Endothelial cell of umbilical vein (primary cell): ENCODE data around the gene VSNL1. TPM values are rescaled to one million over a fixed set of nuclear protein-coding genes. Genes with fewer than 3 reads are reported as not detected.

ENCODE experiments used
- BruUV-seq: library from RNA; stranded (reverse); fragments of 400-500 nt; replicated peaks from 2 replicates; lab custom pipeline; 2021; lab: Mats Ljungman, UMichigan
- CTCF ChIA-PET: fragments of 300-600, 350-600 bp; sonication (Branson Sonifier 250); formaldehyde crosslinking; loops from one replicate; lab custom pipeline; 2021; ENCODE audit warnings: antibody characterized with exemption, inconsistent platforms; lab: Charles Lee
- POLR2A ChIA-PET: fragments of 300-600, 350-600 bp; sonication (Branson Sonifier 250); formaldehyde crosslinking; loops from one replicate; lab custom pipeline; 2021; ENCODE audit warnings: antibody characterized with exemption, inconsistent platforms; lab: Charles Lee
- DNase-seq: peaks from one replicate; pipeline ENCODE4 v3.0.0-alpha.2; 2011; ENCODE audit warnings: low read depth, low spot score
- FAIRE-seq: peaks from 2 replicates; lab custom pipeline; 2011; peaks lifted over from hg19 to GRCh38; lab: Jason Lieb, UNC
- H2AFZ ChIP-seq: 2 replicates; pipeline ENCODE4 v1.6.0; 2012; ENCODE audit warnings: low read depth, low read length, control low read depth, inconsistent platforms
- H3K27ac ChIP-seq: 2 replicates; pipeline ENCODE4 v1.5.1; 2011; ENCODE audit warnings: low read depth, mild to moderate bottlenecking, control low read depth, low read length, moderate library complexity; ENCODE audit not compliant: insufficient read depth
- H3K27me3 ChIP-seq, 2 experiments: 2 replicates each; pipeline versions ENCODE4 v1.6.0 to v1.6.1; 2011; ENCODE audit warnings: low read length in 2 of 2, mixed read lengths in 1 of 2; ENCODE audit not compliant: control insufficient read depth in 2 of 2, insufficient read depth in 2 of 2
- H3K36me3 ChIP-seq, 2 experiments: 2 replicates in 1 of 2; 3 replicates in 1 of 2; pipeline ENCODE4 v1.5.1; 2011; ENCODE audit warnings: low read length in 2 of 2, mild to moderate bottlenecking in 1 of 2, moderate library complexity in 1 of 2; ENCODE audit not compliant: control insufficient read depth in 2 of 2, insufficient read depth in 2 of 2; ENCODE audit errors: extremely low read depth in 1 of 2
- H3K4me1 ChIP-seq: 3 replicates; pipeline ENCODE4 v1.5.1; 2011; ENCODE audit warnings: mild to moderate bottlenecking, low read length; ENCODE audit not compliant: control insufficient read depth, insufficient read depth; ENCODE audit errors: extremely low read depth
- H3K4me2 ChIP-seq: 2 replicates; pipeline ENCODE4 v1.6.1; 2011; ENCODE audit warnings: low read length, control low read depth, mixed read lengths; ENCODE audit not compliant: insufficient read depth
- H3K4me3 ChIP-seq, 3 experiments: fragments of 200-600 bp in 1 of 3; sonication (generic), shearing (Covaris generic) in 1 of 3; replicated peaks in 1 of 3; 2 replicates each; pipeline ENCODE4 v1.5.1; 2011 to 2016; ENCODE audit warnings: control low read depth in 3 of 3, low read length in 3 of 3, mild to moderate bottlenecking in 2 of 3, inconsistent platforms in 1 of 3, low read depth in 1 of 3, moderate library complexity in 1 of 3; ENCODE audit not compliant: insufficient read depth in 1 of 3
- H3K79me2 ChIP-seq: 2 replicates; pipeline ENCODE4 v1.6.0; 2012; ENCODE audit warnings: low read length, inconsistent platforms; ENCODE audit not compliant: control insufficient read depth, insufficient read depth
- H3K9ac ChIP-seq: replicated peaks from 2 replicates; pipeline ENCODE3; 2011; ENCODE audit warnings: low read length, control low read depth; ENCODE audit not compliant: insufficient read depth; ENCODE audit errors: extremely low read depth
- H3K9me1 ChIP-seq: replicated peaks from 3 replicates; pipeline ENCODE4 v1.6.0; 2011; ENCODE audit warnings: mild to moderate bottlenecking, low read length; ENCODE audit not compliant: control insufficient read depth, insufficient read depth; ENCODE audit errors: extremely low read depth
- H3K9me3 ChIP-seq: replicated peaks from 2 replicates; pipeline ENCODE4 v1.5.1; 2012; ENCODE audit warnings: low read length, inconsistent platforms; ENCODE audit not compliant: control insufficient read depth, insufficient read depth
- H4K20me1 ChIP-seq: replicated peaks from 2 replicates; pipeline ENCODE3; 2011; ENCODE audit warnings: mild to moderate bottlenecking, low read length; ENCODE audit not compliant: control insufficient read depth, insufficient read depth; ENCODE audit errors: extremely low read depth
- EZH2 ChIP-seq: IDR thresholded peaks from 2 replicates; pipeline ENCODE4 v1.6.1; 2012; ENCODE audit warnings: borderline replicate concordance, low read depth, mild to moderate bottlenecking, moderate library complexity, low read length, inconsistent platforms; ENCODE audit not compliant: severe bottlenecking
- FOS ChIP-seq: IDR thresholded peaks from 2 replicates; pipeline ENCODE4 v1.6.1; 2011; ENCODE audit warnings: mild to moderate bottlenecking, low read length, moderate library complexity, borderline replicate concordance; ENCODE audit not compliant: insufficient read depth
- GATA2 ChIP-seq: IDR thresholded peaks from 2 replicates; pipeline ENCODE4 v1.7.0; 2011; ENCODE audit warnings: low read depth, mild to moderate bottlenecking, moderate library complexity, mixed read lengths, low read length; ENCODE audit not compliant: insufficient read length, insufficient read depth
- JUN ChIP-seq: IDR thresholded peaks from 2 replicates; pipeline ENCODE4 v1.6.1; 2011; ENCODE audit warnings: borderline replicate concordance, low read depth; ENCODE audit not compliant: insufficient read length, insufficient read depth
- MYC ChIP-seq: IDR thresholded peaks from one replicate; pipeline ENCODE4 v1.6.1; 2011; ENCODE audit warnings: mild to moderate bottlenecking, low read depth, low read length
- POLR2A ChIP-seq: IDR thresholded peaks from 2 replicates; pipeline ENCODE4 v1.6.1; 2012; ENCODE audit warnings: low read depth, mild to moderate bottlenecking, control low read depth, low read length
- POLR2AphosphoS5 ChIP-seq: IDR thresholded peaks from 2 replicates; pipeline ENCODE4 v1.6.1; 2012; ENCODE audit warnings: low read depth, mild to moderate bottlenecking, control low read depth, low read length, moderate library complexity; ENCODE audit not compliant: insufficient read depth
- dilution Hi-C: fragments of 300-500 bp; cut with MboI; formaldehyde crosslinking; loops from one replicate; pipeline ENCODE4 v1.15.0; 2019; ENCODE audit warnings: low sequenced_read_pairs; ENCODE audit not compliant: extremely low pct_ligation_motif_present
- intact Hi-C: fragments of 100-400 bp; cut with micrococcal nuclease; formaldehyde crosslinking; loops from one replicate; pipeline ENCODE4 v1.10.0; 2022
- polyA plus RNA-seq, 4 experiments: library from polyadenylated mRNA; depleted of rRNA in 3 of 4; stranded (reverse) in 3 of 4; unstranded in 1 of 4; fragments of >200 nt; gene quantifications; 2 replicates each; pipeline versions ENCODE4 v1.2.1 to v1.2.3, GENCODE V29; 2011 to 2012; ENCODE audit warnings: missing spikeins in 1 of 4
- total RNA-seq: library from RNA; stranded (reverse); gene quantifications from 2 replicates; pipeline ENCODE4 v1.2.3, GENCODE V29; 2021
- TF ChIP-seq, protein P1 (sequence below), 2 donors: IDR thresholded peaks; 1 replicate in 1 of 2; 2 replicates in 1 of 2; pipeline ENCODE4 v1.5.1; 2011; ENCODE audit warnings: low read length in 2 of 2, mild to moderate bottlenecking in 2 of 2, moderate library complexity in 2 of 2, control low read depth in 1 of 2, inconsistent platforms in 1 of 2, low read depth in 1 of 2; ENCODE audit not compliant: insufficient read depth in 1 of 2; ENCODE audit errors: extremely low read depth in 1 of 2
- TF ChIP-seq, protein P2 (sequence below): IDR thresholded peaks from 2 replicates; pipeline ENCODE4 v1.6.1; 2011; ENCODE audit not compliant: insufficient read depth, insufficient read length

VSNL1 gene
- total and polyA plus RNA-seq, 2 donors (not counting 3 experiments of a cell fraction or from before 2014, with no cell fraction given): not detected

DNA sequence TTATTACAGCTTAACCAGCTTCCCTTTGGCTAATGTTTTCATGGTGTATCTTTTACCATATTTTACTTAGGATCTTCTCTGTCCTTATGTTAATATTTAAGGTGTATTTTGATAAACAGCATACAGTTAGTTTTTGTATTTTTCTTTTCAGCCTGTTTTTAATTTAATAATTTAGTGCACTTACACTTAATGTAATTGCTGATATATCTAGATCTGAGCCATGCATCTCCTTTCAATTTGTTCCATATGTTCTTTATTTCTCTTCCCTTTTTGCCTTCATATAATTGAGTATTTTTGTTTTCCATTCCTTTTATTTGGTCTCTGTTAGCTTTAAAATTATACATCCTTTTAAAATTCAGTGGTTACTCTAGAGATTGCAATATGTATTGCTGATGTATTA is 134.3 kb downstream of the VSNL1 start:
- DNase-seq: no peak
- ChIA-PET POLR2A (no interaction called here), CTCF (interaction anchor here (0.7 to 8.4 kb wide), 4 partner anchors 8 to 85 kb away, joined by 3 to 296 read pairs (median 4); no protein-coding TSS in a partner anchor)
- no peak for TF ChIP-seq FOS
- TF ChIP-seq POLR2A: no peak
- TF ChIP-seq, protein P1, sequence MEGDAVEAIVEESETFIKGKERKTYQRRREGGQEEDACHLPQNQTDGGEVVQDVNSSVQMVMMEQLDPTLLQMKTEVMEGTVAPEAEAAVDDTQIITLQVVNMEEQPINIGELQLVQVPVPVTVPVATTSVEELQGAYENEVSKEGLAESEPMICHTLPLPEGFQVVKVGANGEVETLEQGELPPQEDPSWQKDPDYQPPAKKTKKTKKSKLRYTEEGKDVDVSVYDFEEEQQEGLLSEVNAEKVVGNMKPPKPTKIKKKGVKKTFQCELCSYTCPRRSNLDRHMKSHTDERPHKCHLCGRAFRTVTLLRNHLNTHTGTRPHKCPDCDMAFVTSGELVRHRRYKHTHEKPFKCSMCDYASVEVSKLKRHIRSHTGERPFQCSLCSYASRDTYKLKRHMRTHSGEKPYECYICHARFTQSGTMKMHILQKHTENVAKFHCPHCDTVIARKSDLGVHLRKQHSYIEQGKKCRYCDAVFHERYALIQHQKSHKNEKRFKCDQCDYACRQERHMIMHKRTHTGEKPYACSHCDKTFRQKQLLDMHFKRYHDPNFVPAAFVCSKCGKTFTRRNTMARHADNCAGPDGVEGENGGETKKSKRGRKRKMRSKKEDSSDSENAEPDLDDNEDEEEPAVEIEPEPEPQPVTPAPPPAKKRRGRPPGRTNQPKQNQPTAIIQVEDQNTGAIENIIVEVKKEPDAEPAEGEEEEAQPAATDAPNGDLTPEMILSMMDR (IDR thresholded peaks at IDR 0.05; ENCODE audit: extremely low read depth in 1 of 2, insufficient read depth in 1 of 2, low read depth in 1 of 2, low read length in 2 of 2): no peak
- TF ChIP-seq, protein P2, sequence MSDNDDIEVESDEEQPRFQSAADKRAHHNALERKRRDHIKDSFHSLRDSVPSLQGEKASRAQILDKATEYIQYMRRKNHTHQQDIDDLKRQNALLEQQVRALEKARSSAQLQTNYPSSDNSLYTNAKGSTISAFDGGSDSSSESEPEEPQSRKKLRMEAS: no peak
- no peak for TF ChIP-seq GATA2
- no peak for TF ChIP-seq POLR2AphosphoS5
- TF ChIP-seq JUN: no peak
- TF ChIP-seq MYC: no peak
- TF ChIP-seq EZH2: no peak
- Histone ChIP-seq H3K4me2 (no peak overlapping the region), H3K9ac (no peak overlapping the region), H4K20me1 (no peaks in the 10 kb centered on the region), H3K27me3 (no peaks in the 10 kb centered on the region), H3K79me2 (no peaks in the 10 kb centered on the region), H3K4me3 (no peak overlapping the region), H2AFZ (no peak overlapping the region), H3K9me1 (no peaks in the 10 kb centered on the region), H3K4me1 (peaks cover 5% of the 10 kb centered on the region), H3K27ac (no peak overlapping the region), H3K9me3 (no peaks in the 10 kb centered on the region), H3K36me3 (peaks cover 0 to 4% of the 10 kb centered on the region in 2 experiments)
- dilution Hi-C loops: no loop called here
- BruUV-seq: no TSS peak
- FAIRE-seq: no peak
- intact Hi-C loops: no loop called here
